IPS-NIHi11 (cell line): ENCODE measurements around the gene RELA.

Source experiments
- DNase-seq: peaks from one replicate; pipeline ENCODE4 v3.0.0; 2012; ENCODE audit warnings: mixed read lengths, low spot score

RELA gene

GRCh38 chr11:65613091-65613928, 49.4 kb downstream of the RELA start:
- no peak for DNase-seq

- no peak for DNase-seq
These were observed 50.0 kb downstream of the RELA start for GRCh38 chr11:65612691-65613090.

- no peak for DNase-seq
These were observed 50.7 kb downstream of the RELA start for GRCh38 chr11:65611758-65612603.

GRCh38 chr11:65611028-65611757, 51.5 kb downstream of the RELA start:
- no peak for DNase-seq

- DNase-seq = no peak
These were observed 52.3 kb downstream of the RELA start for GRCh38 chr11:65610404-65610803.

- no peak for DNase-seq
These were observed 53.1 kb downstream of the RELA start for GRCh38 chr11:65609665-65610064.

GRCh38 chr11:65609229-65609628, 53.5 kb downstream of the RELA start:
- DNase-seq = no peak

- no peak for DNase-seq
These were observed 54.9 kb downstream of the RELA start for GRCh38 chr11:65607614-65608426.

GRCh38 chr11:65606876-65607613, 55.7 kb downstream of the RELA start:
- DNase-seq = peak; percentile 99

GRCh38 chr11:65604258-65604657, 58.5 kb downstream of the RELA start:
- no peak for DNase-seq
